ENCODE results near the gene PMPCA. TPM values are rescaled to one million over a fixed set of nuclear protein-coding genes. Genes with fewer than 3 reads are reported as not detected.

PMPCA gene
- total RNA-seq, 1 experiment from 2014 or later, result 116 TPM

DNA sequence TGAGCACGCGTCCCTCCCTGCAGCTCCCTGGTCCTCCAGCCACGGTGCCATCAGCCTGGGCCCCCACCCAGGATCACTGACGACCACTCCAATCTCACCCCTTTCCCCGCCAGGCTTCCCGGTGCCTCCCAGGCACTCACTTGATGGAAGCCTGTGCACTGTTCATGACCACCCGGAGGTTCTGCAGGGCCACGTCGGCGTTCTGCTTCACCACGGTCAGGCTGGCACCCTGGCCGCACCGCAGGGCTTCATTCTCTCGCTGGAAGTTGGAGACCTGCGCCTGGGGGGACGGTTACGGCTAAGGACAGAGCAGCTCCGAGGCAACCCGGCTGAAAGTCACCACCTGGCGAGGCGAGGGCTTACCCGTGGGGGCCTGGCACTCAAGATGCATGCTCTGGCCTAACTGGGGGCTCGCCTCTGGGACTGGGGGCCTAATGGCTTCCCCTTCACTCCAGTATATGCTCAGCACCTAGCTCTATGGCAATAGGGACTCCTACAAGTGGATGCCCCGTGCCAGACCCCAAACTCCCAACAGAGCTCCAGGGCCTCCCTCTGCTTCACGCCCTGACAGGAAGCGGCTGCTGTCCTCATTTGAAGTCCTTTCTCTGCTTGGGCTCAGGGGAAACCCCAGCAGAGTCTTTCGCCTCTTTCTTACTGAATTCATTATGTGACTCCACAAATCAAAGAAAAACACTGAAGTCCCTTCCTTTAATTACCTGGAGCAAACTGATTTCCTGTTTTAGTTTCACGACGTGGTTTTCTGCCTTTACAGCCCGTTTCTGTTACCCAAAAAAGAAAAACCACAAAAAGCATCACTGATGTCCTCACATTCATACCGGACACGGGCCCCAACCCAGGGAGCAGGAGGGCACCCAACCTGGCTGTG, 6.3 kb upstream of the PMPCA start:
- no peaks in the 10 kb centered on the region for H3K9me3 ChIP-seq (ENCODE audit: control insufficient read depth in 1 of 2, insufficient read depth in 1 of 2, low read depth in 1 of 2, low read length in 2 of 2)
- H3K27ac ChIP-seq (ENCODE audit: low read depth, low read length), result no peak overlapping the region
- DNase-seq (ENCODE audit: low read depth, low spot score), result no peak
- ATAC-seq, result no peak
- H3K9ac ChIP-seq (ENCODE audit: low read length), result no peak overlapping the region
- BruUV-seq (replicated peaks), result no TSS peak
- peaks cover 32 to 39% of the 10 kb centered on the region in 2 experiments; a peak in 3 of 4 replicates for H3K36me3 ChIP-seq (ENCODE audit: control insufficient read depth in 1 of 2, insufficient read depth in 2 of 2, low read length in 2 of 2)
- intact Hi-C loops (cut with micrococcal nuclease), result no loop called here
- H2AFZ ChIP-seq (ENCODE audit: low read depth, low read length, poor library complexity, severe bottlenecking), result no peak overlapping the region
- H3K4me3 ChIP-seq (replicated peaks in 1 of 2; ENCODE audit: low read depth in 1 of 2, low read length in 2 of 2), result no peak overlapping the region
- H3K4me2 ChIP-seq (ENCODE audit: low read length), result no peak overlapping the region
- peaks cover 34% of the 10 kb centered on the region for H3K79me2 ChIP-seq (ENCODE audit: insufficient read depth, low read length)
- H3K4me1 ChIP-seq (ENCODE audit: control insufficient read depth in 1 of 2, insufficient read depth in 2 of 2, low read length in 2 of 2), result peaks cover 4 to 14% of the 10 kb centered on the region in 2 experiments; a peak in 3 of 4 replicates
- TF ChIP-seq EZH2 (IDR thresholded peaks at IDR 0.05) (no peak), POLR2A (IDR thresholded peaks at IDR 0.05; ENCODE audit: borderline replicate concordance, extremely low read depth, insufficient read depth, insufficient read length) (no peak), POLR2AphosphoS5 (IDR thresholded peaks at IDR 0.05; ENCODE audit: low read depth, low read length) (no peak), FOSL1 (IDR thresholded peaks at IDR 0.05; ENCODE audit: low read depth) (no peak)
- TF ChIP-seq, protein P1, sequence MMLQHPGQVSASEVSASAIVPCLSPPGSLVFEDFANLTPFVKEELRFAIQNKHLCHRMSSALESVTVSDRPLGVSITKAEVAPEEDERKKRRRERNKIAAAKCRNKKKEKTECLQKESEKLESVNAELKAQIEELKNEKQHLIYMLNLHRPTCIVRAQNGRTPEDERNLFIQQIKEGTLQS (IDR thresholded peaks at IDR 0.05), result no peak
- CTCF ChIA-PET, result interaction anchor here (0.9 kb wide), 1 partner anchor 228 kb away, joined by 6 read pairs; no protein-coding TSS in a partner anchor
- H3K9me2 ChIP-seq (ENCODE audit: insufficient read depth), result no peaks in the 10 kb centered on the region
- no peaks in the 10 kb centered on the region for H3K27me3 ChIP-seq (ENCODE audit: insufficient read depth, low read length)
- POLR2A ChIA-PET, result no interaction called here
- RAD21 ChIA-PET (ENCODE audit: low non-redundant PET in 1 of 2, low total read pairs in 2 of 2, uncharacterized antibody in 2 of 2, unreplicated experiment in 2 of 2), result no interaction called here
- H4K20me1 ChIP-seq (ENCODE audit: insufficient read depth), result no peaks in the 10 kb centered on the region

DNA sequence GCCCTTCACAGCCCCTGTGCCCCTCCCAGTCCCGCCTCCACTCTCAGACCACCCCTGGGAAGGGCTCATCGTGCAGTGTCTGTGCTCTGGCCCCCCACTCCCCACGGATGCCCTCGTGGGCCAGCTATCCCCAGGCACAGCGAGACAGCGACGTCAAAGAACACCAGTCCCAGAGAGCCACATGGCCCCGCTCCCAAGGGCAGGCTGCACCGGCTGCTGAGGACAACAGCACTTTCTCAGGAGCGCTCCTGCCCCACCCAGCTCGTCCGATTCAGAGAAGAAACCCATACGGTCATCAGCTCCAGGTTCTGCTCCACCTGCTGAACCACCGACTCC, 5.7 kb upstream of the PMPCA start:
- Histone ChIP-seq H3K9ac (ENCODE audit: low read length) (no peak overlapping the region), H3K79me2 (ENCODE audit: insufficient read depth, low read length) (peaks cover 34% of the 10 kb centered on the region), H3K9me3 (ENCODE audit: control insufficient read depth in 1 of 2, insufficient read depth in 1 of 2, low read depth in 1 of 2, low read length in 2 of 2) (no peaks in the 10 kb centered on the region), H3K4me3 (replicated peaks in 1 of 2; ENCODE audit: low read depth in 1 of 2, low read length in 2 of 2) (no peak overlapping the region), H3K27me3 (ENCODE audit: insufficient read depth, low read length) (no peaks in the 10 kb centered on the region), H3K4me1 (ENCODE audit: control insufficient read depth in 1 of 2, insufficient read depth in 2 of 2, low read length in 2 of 2) (peaks cover 4 to 20% of the 10 kb centered on the region in 2 experiments), H2AFZ (ENCODE audit: low read depth, low read length, poor library complexity, severe bottlenecking) (no peak overlapping the region), H3K4me2 (ENCODE audit: low read length) (no peak overlapping the region), H3K27ac (ENCODE audit: low read depth, low read length) (no peak overlapping the region), H3K36me3 (ENCODE audit: control insufficient read depth in 1 of 2, insufficient read depth in 2 of 2, low read length in 2 of 2) (peaks cover 32 to 39% of the 10 kb centered on the region in 2 experiments; a peak in 3 of 4 replicates), H4K20me1 (ENCODE audit: insufficient read depth) (no peaks in the 10 kb centered on the region), H3K9me2 (ENCODE audit: insufficient read depth) (no peaks in the 10 kb centered on the region)
- ChIA-PET RAD21 (ENCODE audit: low non-redundant PET in 1 of 2, low total read pairs in 2 of 2, uncharacterized antibody in 2 of 2, unreplicated experiment in 2 of 2) (no interaction called here), CTCF (no interaction called here), POLR2A (no interaction called here)
- BruUV-seq (replicated peaks), result no TSS peak
- TF ChIP-seq EZH2 (IDR thresholded peaks at IDR 0.05), result no peak
- TF ChIP-seq POLR2A (IDR thresholded peaks at IDR 0.05; ENCODE audit: borderline replicate concordance, extremely low read depth, insufficient read depth, insufficient read length), result no peak
- TF ChIP-seq, protein P2, sequence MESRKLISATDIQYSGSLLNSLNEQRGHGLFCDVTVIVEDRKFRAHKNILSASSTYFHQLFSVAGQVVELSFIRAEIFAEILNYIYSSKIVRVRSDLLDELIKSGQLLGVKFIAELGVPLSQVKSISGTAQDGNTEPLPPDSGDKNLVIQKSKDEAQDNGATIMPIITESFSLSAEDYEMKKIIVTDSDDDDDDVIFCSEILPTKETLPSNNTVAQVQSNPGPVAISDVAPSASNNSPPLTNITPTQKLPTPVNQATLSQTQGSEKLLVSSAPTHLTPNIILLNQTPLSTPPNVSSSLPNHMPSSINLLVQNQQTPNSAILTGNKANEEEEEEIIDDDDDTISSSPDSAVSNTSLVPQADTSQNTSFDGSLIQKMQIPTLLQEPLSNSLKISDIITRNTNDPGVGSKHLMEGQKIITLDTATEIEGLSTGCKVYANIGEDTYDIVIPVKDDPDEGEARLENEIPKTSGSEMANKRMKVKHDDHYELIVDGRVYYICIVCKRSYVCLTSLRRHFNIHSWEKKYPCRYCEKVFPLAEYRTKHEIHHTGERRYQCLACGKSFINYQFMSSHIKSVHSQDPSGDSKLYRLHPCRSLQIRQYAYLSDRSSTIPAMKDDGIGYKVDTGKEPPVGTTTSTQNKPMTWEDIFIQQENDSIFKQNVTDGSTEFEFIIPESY (IDR thresholded peaks at IDR 0.05; ENCODE audit: extremely low read depth, insufficient replicate concordance, low read length), result no peak
- no peak for TF ChIP-seq EGR1 (IDR thresholded peaks at IDR 0.05; ENCODE audit: low read depth)
- TF ChIP-seq ELF1 (IDR thresholded peaks at IDR 0.05; ENCODE audit: borderline replicate concordance, low read depth), result no peak
- no peak for TF ChIP-seq SP1 (IDR thresholded peaks at IDR 0.05; ENCODE audit: low read depth)
- TF ChIP-seq, protein P1 (IDR thresholded peaks at IDR 0.05), result no peak
- TF ChIP-seq JUND (IDR thresholded peaks at IDR 0.05), result no peak
- no peak for TF ChIP-seq ZNF274 (IDR thresholded peaks at IDR 0.05; ENCODE audit: low read depth, low read length)
- no peak for TF ChIP-seq CEBPB (IDR thresholded peaks at IDR 0.05; ENCODE audit: low read depth)
- no peak for TF ChIP-seq CBX3 (IDR thresholded peaks at IDR 0.05; ENCODE audit: low read depth)
- TF ChIP-seq, protein P3, sequence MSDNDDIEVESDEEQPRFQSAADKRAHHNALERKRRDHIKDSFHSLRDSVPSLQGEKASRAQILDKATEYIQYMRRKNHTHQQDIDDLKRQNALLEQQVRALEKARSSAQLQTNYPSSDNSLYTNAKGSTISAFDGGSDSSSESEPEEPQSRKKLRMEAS (IDR thresholded peaks at IDR 0.05), result no peak
- no peak for TF ChIP-seq RAD21 (IDR thresholded peaks at IDR 0.05; ENCODE audit: low read depth)
- no peak for TF ChIP-seq ZFX (IDR thresholded peaks at IDR 0.05)
- ATAC-seq (no peak), DNase-seq (ENCODE audit: low read depth, low spot score) (no peak)
- intact Hi-C loops (cut with micrococcal nuclease), result no loop called here
